Loucy (cell line): ENCODE results near the gene MAPRE2.

Source experiments
- H2AFZ ChIP-seq: fragments of 200-600 bp; sonication (generic); 2 replicates; pipeline ENCODE4 v1.6.0; 2016; ENCODE audit warnings: antibody characterized with exemption, mild to moderate bottlenecking, low read length, moderate library complexity
- H3F3A ChIP-seq: fragments of 200-600 bp; 2 replicates; pipeline ENCODE4 v1.6.0; 2016; ENCODE audit warnings: antibody characterized with exemption, low read depth, mild to moderate bottlenecking
- H3K27me3 ChIP-seq: fragments of 200-600 bp; sonication (generic); 2 replicates; pipeline ENCODE4 v1.6.1; 2014; ENCODE audit warnings: low read length, mild to moderate bottlenecking; ENCODE audit not compliant: insufficient read depth, poor library complexity, severe bottlenecking
- H3K36me3 ChIP-seq: fragments of 200-600 bp; sonication (generic); 2 replicates; pipeline ENCODE4 v1.6.1; 2016; ENCODE audit warnings: low read length; ENCODE audit not compliant: insufficient read depth
- H3K4me1 ChIP-seq: fragments of 200-600 bp; sonication (generic); 2 replicates; pipeline ENCODE4 v1.5.1; 2014; ENCODE audit warnings: low read length, mild to moderate bottlenecking; ENCODE audit not compliant: insufficient read depth, poor library complexity, severe bottlenecking
- H3K4me2 ChIP-seq: fragments of 200-600 bp; sonication (generic); 2 replicates; pipeline ENCODE4 v1.6.0; 2014; ENCODE audit warnings: antibody characterized with exemption, low read length, low read depth, mild to moderate bottlenecking; ENCODE audit not compliant: poor library complexity, severe bottlenecking
- H3K4me3 ChIP-seq: fragments of 200-600 bp; sonication (generic); 2 replicates; pipeline ENCODE4 v1.5.1; 2014; ENCODE audit warnings: low read length, mild to moderate bottlenecking, mixed read lengths; ENCODE audit not compliant: poor library complexity, severe bottlenecking
- H3K79me2 ChIP-seq: fragments of 200-600 bp; sonication (generic); 2 replicates; pipeline ENCODE4 v1.6.1; 2014; ENCODE audit warnings: low read length; ENCODE audit not compliant: insufficient read depth
- H3K9ac ChIP-seq: fragments of 200-600 bp; sonication (generic); 2 replicates; pipeline ENCODE4 v1.6.0; 2014; ENCODE audit warnings: mild to moderate bottlenecking, low read depth, low read length, moderate library complexity; ENCODE audit not compliant: poor library complexity, severe bottlenecking
- H3K9me2 ChIP-seq: fragments of 200-600 bp; sonication (generic); replicated peaks from 2 replicates; pipeline ENCODE4 v1.6.1; 2016; ENCODE audit warnings: low read depth, low read length, mixed read lengths
- H3K9me3 ChIP-seq: fragments of 200-600 bp; sonication (generic); 2 replicates; pipeline ENCODE4 v1.6.1; 2014; ENCODE audit warnings: mild to moderate bottlenecking, antibody characterized with exemption, low read length, low read depth; ENCODE audit not compliant: insufficient read depth
- H4K20me1 ChIP-seq: fragments of 200-600 bp; sonication (generic); 2 replicates; pipeline ENCODE4 v1.6.0; 2014; ENCODE audit warnings: antibody characterized with exemption, low read length, mild to moderate bottlenecking; ENCODE audit not compliant: insufficient read depth, poor library complexity, severe bottlenecking
- CTCF ChIP-seq: fragments of 200-600 bp; sonication (generic); conservative IDR thresholded peaks from 2 replicates; pipeline ENCODE4 v1.5.1; 2014; ENCODE audit warnings: mild to moderate bottlenecking, antibody characterized with exemption, low read length
- EZH2phosphoT487 ChIP-seq: fragments of 200-600 bp; IDR thresholded peaks from 2 replicates; pipeline ENCODE4 v1.6.1; 2018; ENCODE audit warnings: antibody characterized with exemption, mild to moderate bottlenecking, moderate library complexity, borderline replicate concordance

Gene MAPRE2

GRCh38 chr18:35137632-35138031, 96.4 kb downstream of the MAPRE2 start:
- Histone ChIP-seq H3K9ac (no peak overlapping the region), H3K9me3 (no peaks in the 10 kb centered on the region), H3K79me2 (no peaks in the 10 kb centered on the region), H2AFZ (no peak overlapping the region), H3K27me3 (no peaks in the 10 kb centered on the region), H3K4me1 (no peaks in the 10 kb centered on the region), H3F3A (no peaks in the 10 kb centered on the region), H3K9me2 (no peaks in the 10 kb centered on the region), H3K4me2 (no peak overlapping the region), H3K4me3 (no peak overlapping the region), H3K36me3 (peaks cover 79% of the 10 kb centered on the region; the same call in 1 of the 2 replicates), H4K20me1 (no peaks in the 10 kb centered on the region)
- TF ChIP-seq CTCF: no peak
- TF ChIP-seq EZH2phosphoT487: no peak

DNA sequence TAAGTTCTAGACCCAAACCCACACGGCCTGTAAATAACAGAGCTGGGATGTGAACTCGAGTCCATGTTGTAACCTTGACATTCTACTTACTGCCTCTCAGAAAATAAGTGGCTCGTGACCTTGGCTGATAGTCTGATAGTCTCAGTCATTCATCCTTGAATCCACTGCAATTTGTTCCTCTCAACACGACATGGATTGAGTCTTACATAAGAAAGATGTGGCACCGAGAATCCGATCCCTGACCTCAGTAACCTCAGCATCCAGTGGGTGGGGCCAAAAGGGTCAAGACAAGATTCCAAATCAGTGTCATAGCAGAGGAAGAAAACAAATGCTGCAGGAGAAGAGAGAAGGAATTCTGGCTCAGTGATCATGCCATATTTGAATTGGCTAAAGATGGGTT, 97.6 kb downstream of the MAPRE2 start:
- Histone ChIP-seq H3K27me3 (no peaks in the 10 kb centered on the region), H3K9me2 (no peaks in the 10 kb centered on the region), H3K4me1 (no peaks in the 10 kb centered on the region), H3K9ac (no peak overlapping the region), H3K79me2 (no peaks in the 10 kb centered on the region), H3K4me3 (no peak overlapping the region), H3F3A (no peaks in the 10 kb centered on the region), H3K36me3 (peaks cover 68% of the 10 kb centered on the region; the same call in 1 of the 2 replicates), H3K4me2 (no peak overlapping the region), H4K20me1 (no peaks in the 10 kb centered on the region), H3K9me3 (no peaks in the 10 kb centered on the region), H2AFZ (no peak overlapping the region)
- TF ChIP-seq EZH2phosphoT487: no peak

- Histone ChIP-seq H3K4me3 (no peak overlapping the region), H3K27me3 (no peaks in the 10 kb centered on the region), H3K9me2 (no peaks in the 10 kb centered on the region), H3K79me2 (no peaks in the 10 kb centered on the region), H3F3A (no peaks in the 10 kb centered on the region), H4K20me1 (no peaks in the 10 kb centered on the region), H3K9me3 (no peaks in the 10 kb centered on the region), H2AFZ (no peak overlapping the region), H3K4me2 (no peak overlapping the region), H3K9ac (no peak overlapping the region), H3K4me1 (no peaks in the 10 kb centered on the region), H3K36me3 (peaks cover 60% of the 10 kb centered on the region; the same call in 1 of the 2 replicates)
- TF ChIP-seq EZH2phosphoT487 (no peak), CTCF (no peak)
Observed at GRCh38 chr18:35139517-35139916, 98.3 kb downstream of the MAPRE2 start.

GRCh38 chr18:35141077-35141476, 99.9 kb downstream of the MAPRE2 start:
- H4K20me1 ChIP-seq: no peaks in the 10 kb centered on the region
- no peaks in the 10 kb centered on the region for H3K27me3 ChIP-seq
- H3K9me3 ChIP-seq: no peaks in the 10 kb centered on the region
- H3K36me3 ChIP-seq: peaks cover 45% of the 10 kb centered on the region; the same call in 1 of the 2 replicates
- H3K4me1 ChIP-seq: no peaks in the 10 kb centered on the region
- no peak overlapping the region for H2AFZ ChIP-seq
- no peaks in the 10 kb centered on the region for H3K9me2 ChIP-seq
- no peaks in the 10 kb centered on the region for H3K79me2 ChIP-seq
- H3K4me3 ChIP-seq: no peak overlapping the region
- no peaks in the 10 kb centered on the region for H3F3A ChIP-seq
- no peak overlapping the region for H3K9ac ChIP-seq
- TF ChIP-seq CTCF (no peak), EZH2phosphoT487 (no peak)
- H3K4me2 ChIP-seq: no peak overlapping the region
